Naive thymus-derived CD8-positive, alpha-beta T cell (primary cell): Measurements from ENCODE around the gene NEK1. TPM values are rescaled to one million over a fixed set of nuclear protein-coding genes. Genes with fewer than 3 reads are reported as not detected.

Experiments used
- ATAC-seq, 2 donors: fragments of 150-1000 bp; cut with Tn5 transposase in 1 of 2; sonication (Bioruptor Pico), chemical (Tn5 transposase) in 1 of 2; 1 replicate in 1 of 2; 2 replicates in 1 of 2; pipeline ENCODE4 v1.10.0; 2021; ENCODE audit warnings: mild to moderate bottlenecking in 2 of 2, moderate library complexity in 2 of 2
- POLR2A ChIA-PET: fragments of 350-600 bp; sonication (Branson Sonifier 250); formaldehyde crosslinking; loops from one replicate; lab custom pipeline; 2021; ENCODE audit warnings: antibody characterized with exemption; lab: Charles Lee
- DNase-seq, 10 donors: peaks; one replicate each; pipeline versions ENCODE4 v3.0.0 to v3.0.0-alpha.2; 2020 to 2022
- H3K27ac Mint-ChIP-seq, 10 donors: one replicate each; pipeline ENCODE4 v1.8.0; 2020 to 2022; ENCODE audit warnings: mild to moderate bottlenecking in 10 of 10, mixed read lengths in 10 of 10, moderate library complexity in 4 of 10, inconsistent platforms in 1 of 10
- H3K27me3 Mint-ChIP-seq, 5 donors: one replicate each; pipeline ENCODE4 v1.8.0; 2021 to 2022; ENCODE audit warnings: mixed read lengths in 5 of 5
- H3K36me3 Mint-ChIP-seq, 3 donors: one replicate each; pipeline ENCODE4 v1.8.0; 2020 to 2022; ENCODE audit warnings: mixed read lengths in 3 of 3, mild to moderate bottlenecking in 2 of 3, inconsistent platforms in 1 of 3
- H3K4me1 Mint-ChIP-seq, 4 donors: one replicate each; pipeline ENCODE4 v1.8.0; 2021 to 2022; ENCODE audit warnings: mixed read lengths in 4 of 4
- H3K4me3 Mint-ChIP-seq, 10 donors: one replicate each; pipeline ENCODE4 v1.8.0; 2020 to 2022; ENCODE audit warnings: mild to moderate bottlenecking in 10 of 10, mixed read lengths in 10 of 10, moderate library complexity in 6 of 10, inconsistent platforms in 1 of 10
- H3K9me3 Mint-ChIP-seq, 9 donors: one replicate each; pipeline ENCODE4 v1.8.0; 2020 to 2022; ENCODE audit warnings: mixed read lengths in 9 of 9, mild to moderate bottlenecking in 3 of 9, inconsistent platforms in 1 of 9, moderate library complexity in 1 of 9
- polyA plus RNA-seq, 3 donors: library from polyadenylated mRNA; unstranded; fragments of 300-500 nt; fragmentation: Illumina TruSeq; gene quantifications; one replicate each; pipeline ENCODE4 v1.2.3, GENCODE V29; 2021
- total RNA-seq, 8 experiments: library from RNA in 2 of 8; stranded (reverse) in 2 of 8; gene quantifications; one replicate each; pipeline ENCODE4 v1.2.3 and lab custom pipeline; 2021 to 2026

NEK1 gene
- total and polyA plus RNA-seq, 5 experiments from 2014 or later, result 7.1 to 19.5 (median 9.0) TPM

- Mint-ChIP-seq H3K4me1 (peaks cover 14 to 62% (median 53%) of the 10 kb centered on the region in 4 donors), H3K27me3 (no peaks in the 10 kb centered on the region), H3K4me3 (no peak overlapping the region), H3K9me3 (no peaks in the 10 kb centered on the region), H3K27ac (peak overlapping the region in 7 of 10 donors; percentile 20 to 90 (median 53)), H3K36me3 (no peaks in the 10 kb centered on the region)
- DNase-seq (no peak), ATAC-seq (no peak)
- POLR2A ChIA-PET, result no interaction called here
These were observed 3.2 kb upstream of the NEK1 start for GRCh38 chr4:169615467-169616106.

GRCh38 chr4:169612871-169613859 is 782 bp upstream of the NEK1 start:
- peak overlapping the region; percentile 98 to 100 (median 100) for H3K27ac Mint-ChIP-seq
- POLR2A ChIA-PET, result interaction anchor here (0.7 to 4.1 kb wide), 13 partner anchors 8 to 1133 kb away, joined by 3 to 20 read pairs (median 4); partner anchors contain the start of genes CBR4, CLCN3, DDX60L and HPF1
- peaks cover 9 to 51% (median 42%) of the 10 kb centered on the region in 4 donors for H3K4me1 Mint-ChIP-seq
- ATAC-seq (peak; percentile 36 to 41), DNase-seq (peak; percentile 48 to 80 (median 70))
- peaks cover 0 to 5% (median 0%) of the 10 kb centered on the region in 3 donors for H3K36me3 Mint-ChIP-seq
- no peaks in the 10 kb centered on the region for H3K9me3 Mint-ChIP-seq
- no peaks in the 10 kb centered on the region for H3K27me3 Mint-ChIP-seq
- peak overlapping the region; percentile 95 to 99 (median 98) for H3K4me3 Mint-ChIP-seq

- POLR2A ChIA-PET, result interaction anchor here (4.1 kb wide), 1 partner anchor 10 kb away, joined by 20 read pairs; the partner anchor contains the start of gene CLCN3
- DNase-seq, result no peak
- ATAC-seq, result no peak
- H3K4me1 Mint-ChIP-seq, result peaks cover 14 to 46% (median 40%) of the 10 kb centered on the region in 4 donors
- H3K27me3 Mint-ChIP-seq, result no peaks in the 10 kb centered on the region
- H3K9me3 Mint-ChIP-seq, result no peaks in the 10 kb centered on the region
- H3K4me3 Mint-ChIP-seq, result peak overlapping the region; percentile 95 to 99 (median 98)
- peak overlapping the region; percentile 52 to 100 (median 100) for H3K27ac Mint-ChIP-seq
- H3K36me3 Mint-ChIP-seq, result peaks cover 0 to 17% (median 1%) of the 10 kb centered on the region in 3 donors
These were observed 1.2 kb downstream of the NEK1 start for GRCh38 chr4:169611157-169611556.

- ATAC-seq, result no peak
- POLR2A ChIA-PET, result no interaction called here
- Mint-ChIP-seq H3K4me3 (peak overlapping the region in 1 of 10 donors; percentile 12), H3K9me3 (no peaks in the 10 kb centered on the region), H3K36me3 (peaks cover 0 to 42% (median 11%) of the 10 kb centered on the region in 3 donors), H3K4me1 (peaks cover 6 to 32% (median 25%) of the 10 kb centered on the region in 4 donors), H3K27ac (peak overlapping the region in 4 of 10 donors; percentile 20 to 37 (median 35)), H3K27me3 (no peaks in the 10 kb centered on the region)
- DNase-seq, result no peak
These were observed 7.5 kb downstream of the NEK1 start for GRCh38 chr4:169604903-169605331.

- Mint-ChIP-seq H3K9me3 (no peaks in the 10 kb centered on the region), H3K4me3 (peak overlapping the region in 1 of 10 donors; percentile 12), H3K27me3 (no peaks in the 10 kb centered on the region), H3K27ac (peak overlapping the region in 2 of 10 donors; percentile 6 to 36), H3K4me1 (peaks cover 6 to 32% (median 24%) of the 10 kb centered on the region in 4 donors), H3K36me3 (peaks cover 0 to 44% (median 11%) of the 10 kb centered on the region in 3 donors)
- POLR2A ChIA-PET, result no interaction called here
- DNase-seq (no peak), ATAC-seq (no peak)
These were observed 8.1 kb downstream of the NEK1 start for GRCh38 chr4:169604131-169604900.

- DNase-seq (no peak), ATAC-seq (no peak)
- Mint-ChIP-seq H3K36me3 (peaks cover 0 to 49% (median 11%) of the 10 kb centered on the region in 3 donors), H3K27me3 (no peaks in the 10 kb centered on the region), H3K4me1 (peaks cover 6 to 26% (median 23%) of the 10 kb centered on the region in 4 donors), H3K27ac (peak overlapping the region in 1 of 10 donors; percentile 12), H3K9me3 (no peaks in the 10 kb centered on the region), H3K4me3 (no peak overlapping the region)
- POLR2A ChIA-PET, result no interaction called here
These were observed 9.1 kb downstream of the NEK1 start for GRCh38 chr4:169603312-169603711.

- POLR2A ChIA-PET, result interaction anchor here (0.5 kb wide), 1 partner anchor 32 kb away, joined by 9 read pairs; no protein-coding TSS in a partner anchor
- ATAC-seq, result no peak
- H3K36me3 Mint-ChIP-seq, result peaks cover 0 to 57% (median 15%) of the 10 kb centered on the region in 3 donors
These were observed 11.2 kb downstream of the NEK1 start for GRCh38 chr4:169601016-169601771.

GRCh38 chr4:169594560-169595195 is 17.7 kb downstream of the NEK1 start:
- no peak for ATAC-seq
- H3K27ac Mint-ChIP-seq, result no peak overlapping the region
- no peak overlapping the region for H3K4me3 Mint-ChIP-seq
- no peak for DNase-seq
- POLR2A ChIA-PET, result no interaction called here
- H3K36me3 Mint-ChIP-seq, result peaks cover 5 to 68% (median 12%) of the 10 kb centered on the region in 3 donors
- H3K4me1 Mint-ChIP-seq, result no peaks in the 10 kb centered on the region
- H3K9me3 Mint-ChIP-seq, result no peaks in the 10 kb centered on the region
- H3K27me3 Mint-ChIP-seq, result no peaks in the 10 kb centered on the region

More at GRCh38 chr4:169601016-169601771, 11.2 kb downstream of the NEK1 start:
- no peaks in the 10 kb centered on the region for H3K9me3 Mint-ChIP-seq
- peaks cover 1 to 19% (median 13%) of the 10 kb centered on the region in 4 donors for H3K4me1 Mint-ChIP-seq
- H3K27ac Mint-ChIP-seq, result no peak overlapping the region
- no peak for DNase-seq
- H3K4me3 Mint-ChIP-seq, result no peak overlapping the region
- H3K27me3 Mint-ChIP-seq, result no peaks in the 10 kb centered on the region

- DNase-seq, result no peak
- H3K4me3 Mint-ChIP-seq, result no peak overlapping the region
- H3K27me3 Mint-ChIP-seq, result no peaks in the 10 kb centered on the region
- no peaks in the 10 kb centered on the region for H3K9me3 Mint-ChIP-seq
- peaks cover 5 to 65% (median 16%) of the 10 kb centered on the region in 3 donors for H3K36me3 Mint-ChIP-seq
- H3K4me1 Mint-ChIP-seq, result no peaks in the 10 kb centered on the region
- no peak for ATAC-seq
- H3K27ac Mint-ChIP-seq, result no peak overlapping the region
- POLR2A ChIA-PET, result no interaction called here
These were observed 19.3 kb downstream of the NEK1 start for GRCh38 chr4:169593050-169593560.

- peaks cover 0 to 59% (median 6%) of the 10 kb centered on the region in 3 donors for H3K36me3 Mint-ChIP-seq
- POLR2A ChIA-PET, result no interaction called here
These were observed 28.8 kb downstream of the NEK1 start for GRCh38 chr4:169583563-169583962.

GRCh38 chr4:169582706-169583105 is 29.7 kb downstream of the NEK1 start:
- Mint-ChIP-seq H3K36me3 (peaks cover 0 to 58% (median 6%) of the 10 kb centered on the region in 3 donors), H3K9me3 (no peaks in the 10 kb centered on the region)
- POLR2A ChIA-PET, result no interaction called here

More at GRCh38 chr4:169583563-169583962, 28.8 kb downstream of the NEK1 start:
- H3K4me1 Mint-ChIP-seq, result no peaks in the 10 kb centered on the region
- no peaks in the 10 kb centered on the region for H3K9me3 Mint-ChIP-seq
- H3K27ac Mint-ChIP-seq, result peak overlapping the region in 1 of 10 donors; percentile 19
- no peak overlapping the region for H3K4me3 Mint-ChIP-seq
- H3K27me3 Mint-ChIP-seq, result no peaks in the 10 kb centered on the region
- no peak for DNase-seq
- no peak for ATAC-seq

More at GRCh38 chr4:169582706-169583105, 29.7 kb downstream of the NEK1 start:
- Mint-ChIP-seq H3K4me3 (no peak overlapping the region), H3K27me3 (no peaks in the 10 kb centered on the region), H3K27ac (peak overlapping the region in 2 of 10 donors; percentile 13 to 40), H3K4me1 (no peaks in the 10 kb centered on the region)
- no peak for ATAC-seq
- DNase-seq, result no peak
